ENCODE results near the gene JARID2. TPM values are rescaled to one million over a fixed set of nuclear protein-coding genes. Genes with fewer than 3 reads are reported as not detected.

The JARID2 gene
- total and polyA plus RNA-seq, 2 of the 13 experiments (the other 11 are each of a cell fraction or from before 2014, with no cell fraction given), result 7.5 to 10.3 TPM

DNA sequence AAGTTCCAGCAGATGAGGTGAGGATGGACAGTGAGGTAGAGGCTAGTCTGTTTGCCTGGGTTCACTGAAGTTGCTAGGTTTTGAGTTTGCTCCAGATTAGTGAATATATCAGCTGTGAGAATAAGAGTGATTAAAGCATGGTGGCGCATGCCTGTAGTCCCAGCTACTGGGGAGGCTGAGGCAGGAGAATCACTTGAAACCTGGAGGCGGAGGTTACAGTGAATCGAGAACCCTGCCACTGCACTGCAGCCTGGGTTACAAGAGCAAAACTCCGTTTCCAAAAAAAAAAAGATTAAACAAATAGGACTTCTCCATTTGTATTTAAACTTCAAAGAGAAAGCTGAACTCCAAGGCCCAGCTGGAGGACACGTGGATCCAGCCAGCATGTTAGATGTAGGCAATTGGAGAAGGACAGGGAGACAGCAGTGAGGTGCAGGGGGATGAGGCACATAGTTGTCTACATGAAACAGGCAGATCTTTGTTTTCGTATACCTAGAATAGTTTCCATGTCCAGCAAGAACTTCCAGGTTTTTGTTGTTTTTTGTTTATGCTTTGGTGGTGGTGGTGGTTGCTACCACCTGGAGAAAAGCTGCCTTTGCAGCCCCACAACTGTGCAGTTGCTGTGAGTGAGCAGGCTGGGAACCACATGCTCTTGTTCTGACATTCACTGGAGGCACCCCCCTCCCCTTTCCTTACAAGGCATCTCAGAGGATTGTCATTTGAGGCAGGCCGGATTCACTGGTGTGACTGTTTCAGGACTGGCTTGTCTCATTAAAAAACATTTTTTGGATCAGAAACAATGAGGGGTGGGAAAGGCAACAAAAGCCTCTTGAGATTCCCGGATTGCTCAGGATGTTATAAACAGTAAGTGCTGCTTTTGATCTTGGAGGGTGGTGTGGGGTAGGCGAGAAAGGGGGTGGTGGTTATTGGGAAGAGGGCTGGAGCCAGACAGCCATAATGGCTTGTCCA is 72.3 kb downstream of the JARID2 start (continued):
- peak; percentile 6; the same call in 1 of the 2 replicates for TF ChIP-seq ZNF460 (CRISPR knock-in tag; IDR thresholded peaks at IDR 0.05; ENCODE audit: borderline replicate concordance)
- no peak for TF ChIP-seq ZNF556 (CRISPR knock-in tag; IDR thresholded peaks at IDR 0.05; ENCODE audit: borderline replicate concordance)
- TF ChIP-seq FIP1L1 (IDR thresholded peaks at IDR 0.05; ENCODE audit: borderline replicate concordance, insufficient read depth, low read depth, low read length), result no peak
- TF ChIP-seq ZBTB26 (CRISPR knock-in tag; IDR thresholded peaks at IDR 0.05; ENCODE audit: borderline replicate concordance), result no peak
- TF ChIP-seq CEBPG (CRISPR knock-in tag; IDR thresholded peaks at IDR 0.05), result peak; percentile 26; the same call in 1 of the 2 replicates
- peak; percentile 77; the same call in 1 of the 2 replicates for TF ChIP-seq ZNF775 (CRISPR knock-in tag; IDR thresholded peaks at IDR 0.05; ENCODE audit: borderline replicate concordance)
- TF ChIP-seq ZBTB1 (CRISPR knock-in tag; IDR thresholded peaks at IDR 0.05; ENCODE audit: borderline replicate concordance), result no peak
- TF ChIP-seq ZNF614 (CRISPR knock-in tag; IDR thresholded peaks at IDR 0.05; ENCODE audit: borderline replicate concordance), result 0 out of 2 replicates have a peak, but pooled peaks have one; percentile 22
- TF ChIP-seq ZMYM4 (CRISPR knock-in tag; IDR thresholded peaks at IDR 0.05), result peak; percentile 56; the same call in 1 of the 2 replicates
- no peak for TF ChIP-seq NR0B2 (CRISPR knock-in tag; IDR thresholded peaks at IDR 0.05)
- TF ChIP-seq ASH2L (IDR thresholded peaks at IDR 0.05; ENCODE audit: insufficient read length, low read depth, low read length), result peak; percentile 8
- TF ChIP-seq ZNF546 (CRISPR knock-in tag; conservative IDR thresholded peaks at IDR 0.05), result no peak
- TF ChIP-seq ZNF781 (CRISPR knock-in tag; IDR thresholded peaks at IDR 0.05; ENCODE audit: borderline replicate concordance, not compliant biosample characterization), result no peak
- TF ChIP-seq CREM (IDR thresholded peaks at IDR 0.05), result no peak
- no peak for TF ChIP-seq CREM (CRISPR knock-in tag; IDR thresholded peaks at IDR 0.05)
- TF ChIP-seq ZNF883 (CRISPR knock-in tag; IDR thresholded peaks at IDR 0.05; ENCODE audit: not compliant biosample characterization), result no peak
- TF ChIP-seq ZNF10 (CRISPR knock-in tag; IDR thresholded peaks at IDR 0.05; ENCODE audit: borderline replicate concordance, low read depth), result no peak
- TF ChIP-seq, protein P1, sequence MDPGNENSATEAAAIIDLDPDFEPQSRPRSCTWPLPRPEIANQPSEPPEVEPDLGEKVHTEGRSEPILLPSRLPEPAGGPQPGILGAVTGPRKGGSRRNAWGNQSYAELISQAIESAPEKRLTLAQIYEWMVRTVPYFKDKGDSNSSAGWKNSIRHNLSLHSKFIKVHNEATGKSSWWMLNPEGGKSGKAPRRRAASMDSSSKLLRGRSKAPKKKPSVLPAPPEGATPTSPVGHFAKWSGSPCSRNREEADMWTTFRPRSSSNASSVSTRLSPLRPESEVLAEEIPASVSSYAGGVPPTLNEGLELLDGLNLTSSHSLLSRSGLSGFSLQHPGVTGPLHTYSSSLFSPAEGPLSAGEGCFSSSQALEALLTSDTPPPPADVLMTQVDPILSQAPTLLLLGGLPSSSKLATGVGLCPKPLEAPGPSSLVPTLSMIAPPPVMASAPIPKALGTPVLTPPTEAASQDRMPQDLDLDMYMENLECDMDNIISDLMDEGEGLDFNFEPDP (CRISPR knock-in tag; conservative IDR thresholded peaks at IDR 0.05), result no peak
- TF ChIP-seq HNF1A (IDR thresholded peaks at IDR 0.05; ENCODE audit: low read depth), result no peak
- no peak for TF ChIP-seq HNF1A (CRISPR knock-in tag; IDR thresholded peaks at IDR 0.05; ENCODE audit: borderline replicate concordance)
- TF ChIP-seq MTF1 (CRISPR knock-in tag; IDR thresholded peaks at IDR 0.05), result no peak

Measured in HepG2 (cell line).